HUES48 (cell line): Measurements from ENCODE around the gene STK32C.

Experiments used
- H3K27ac ChIP-seq: one replicate; pipeline ENCODE4 v1.7.0; 2013; ENCODE audit warnings: low read depth, low read length, inconsistent platforms
- H3K27me3 ChIP-seq: 2 replicates; pipeline ENCODE4 v1.6.1; 2013; ENCODE audit warnings: mild to moderate bottlenecking, low read length; ENCODE audit not compliant: control insufficient read depth, insufficient read depth
- H3K36me3 ChIP-seq: 2 replicates; pipeline ENCODE4 v1.6.1; 2013; ENCODE audit warnings: low read length; ENCODE audit not compliant: control insufficient read depth, insufficient read depth
- H3K4me1 ChIP-seq: 2 replicates; pipeline ENCODE4 v1.6.1; 2013; ENCODE audit warnings: mild to moderate bottlenecking, low read length; ENCODE audit not compliant: control insufficient read depth, insufficient read depth
- H3K4me3 ChIP-seq: 2 replicates; pipeline ENCODE4 v1.5.1; 2013; ENCODE audit warnings: mild to moderate bottlenecking, low read depth, low read length
- H3K9ac ChIP-seq: 2 replicates; pipeline ENCODE4 v1.6.1; 2013; ENCODE audit warnings: mild to moderate bottlenecking, low read depth, low read length, moderate library complexity
- H3K9me3 ChIP-seq: 2 replicates; pipeline ENCODE4 v1.6.1; 2013; ENCODE audit warnings: low read length; ENCODE audit not compliant: control insufficient read depth, insufficient read depth

STK32C gene

DNA sequence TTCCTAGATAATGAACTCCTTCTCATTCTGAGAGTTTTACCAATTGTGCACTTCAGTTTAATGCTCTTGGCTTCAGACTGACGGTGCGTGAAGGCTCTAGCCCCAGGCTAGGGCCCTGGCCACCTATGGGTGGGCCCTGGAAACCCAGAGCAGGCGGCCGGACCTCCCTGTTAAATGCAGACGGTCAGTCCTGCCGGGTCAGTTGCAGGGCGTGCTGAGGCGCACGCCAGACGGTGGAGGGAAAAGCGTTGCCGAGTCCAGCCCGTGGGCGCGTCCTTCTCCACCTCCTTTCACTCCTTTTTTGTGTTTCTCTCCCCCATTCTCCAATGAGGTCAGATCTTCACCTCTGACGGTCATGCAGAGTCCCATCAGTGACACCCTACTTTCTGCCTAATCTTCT lies 118.7 kb downstream of the STK32C start:
- H3K27me3 ChIP-seq: peaks cover 50% of the 10 kb centered on the region
- no peak overlapping the region for H3K9ac ChIP-seq
- no peaks in the 10 kb centered on the region for H3K9me3 ChIP-seq
- H3K4me3 ChIP-seq: no peak overlapping the region
- no peaks in the 10 kb centered on the region for H3K4me1 ChIP-seq
- no peak overlapping the region for H3K27ac ChIP-seq
- H3K36me3 ChIP-seq: 0 out of 2 replicates have a peak, but pooled peaks cover 7% of the 10 kb centered on the region

DNA sequence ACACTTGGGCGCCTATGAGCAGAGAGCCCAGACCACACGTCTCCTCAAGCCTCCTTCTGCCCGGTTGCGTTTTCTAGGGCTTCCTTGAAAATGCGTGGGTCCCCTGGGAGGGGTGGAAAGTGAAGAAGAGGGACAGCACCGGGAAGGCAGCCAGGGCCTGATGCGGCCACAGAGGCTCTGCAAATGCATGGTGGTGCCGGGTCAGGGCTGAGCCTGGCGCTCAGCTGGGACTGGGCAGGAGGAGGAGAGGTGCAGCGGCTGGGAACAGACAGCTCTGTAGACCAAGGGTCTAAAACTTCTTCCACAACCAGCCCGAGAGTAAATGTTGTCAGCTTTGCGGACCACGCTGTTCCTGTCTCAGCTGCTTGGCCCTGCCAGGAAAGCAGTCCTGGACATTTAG lies 119.4 kb downstream of the STK32C start:
- Histone ChIP-seq H3K27me3 (peaks cover 56% of the 10 kb centered on the region), H3K4me1 (no peaks in the 10 kb centered on the region), H3K27ac (no peak overlapping the region), H3K36me3 (0 out of 2 replicates have a peak, but pooled peaks cover 7% of the 10 kb centered on the region), H3K4me3 (peak overlapping the region; percentile 68; the same call in 1 of the 2 replicates), H3K9ac (no peak overlapping the region), H3K9me3 (no peaks in the 10 kb centered on the region)

DNA sequence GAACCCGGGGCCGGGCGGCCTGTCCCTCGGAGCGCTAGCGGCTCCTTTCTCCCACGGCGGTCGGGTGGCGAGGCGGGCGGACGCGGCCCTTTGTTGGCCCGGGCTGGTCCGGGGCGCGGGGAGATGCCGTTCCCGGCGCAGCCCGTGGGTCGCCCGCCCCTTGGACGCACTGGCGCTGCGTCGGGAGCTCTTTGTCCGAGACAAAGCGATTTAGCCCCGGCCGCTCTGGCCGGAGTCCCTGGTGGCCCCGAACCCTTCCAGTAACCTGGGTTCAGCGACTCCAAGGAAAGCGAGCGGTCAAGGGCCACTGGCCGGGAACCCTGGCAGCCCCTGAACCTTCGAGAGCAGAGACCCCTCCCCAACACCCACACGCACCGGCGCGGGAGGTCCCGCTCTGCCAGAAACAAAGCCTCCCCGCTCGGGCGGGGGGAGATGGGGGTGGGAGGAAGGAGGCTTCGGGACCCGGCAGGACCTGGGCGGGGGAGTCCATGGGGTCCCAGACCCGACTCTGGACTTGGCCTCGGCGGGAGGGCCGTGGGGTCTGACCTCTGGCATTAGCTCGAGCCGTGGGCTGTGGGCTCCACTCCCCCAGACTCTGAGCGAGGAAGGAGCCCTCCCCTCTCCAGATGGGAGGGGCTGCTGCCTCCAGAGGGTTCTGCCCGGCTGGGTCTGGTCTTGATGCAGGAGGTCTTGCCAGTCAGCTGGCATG lies 120.2 kb downstream of the STK32C start:
- Histone ChIP-seq H3K36me3 (0 out of 2 replicates have a peak, but pooled peaks cover 3% of the 10 kb centered on the region), H3K27ac (no peak overlapping the region), H3K4me1 (no peaks in the 10 kb centered on the region), H3K27me3 (peaks cover 61% of the 10 kb centered on the region), H3K9me3 (no peaks in the 10 kb centered on the region), H3K4me3 (peak overlapping the region; percentile 68), H3K9ac (no peak overlapping the region; the same call in 1 of the 2 replicates)

DNA sequence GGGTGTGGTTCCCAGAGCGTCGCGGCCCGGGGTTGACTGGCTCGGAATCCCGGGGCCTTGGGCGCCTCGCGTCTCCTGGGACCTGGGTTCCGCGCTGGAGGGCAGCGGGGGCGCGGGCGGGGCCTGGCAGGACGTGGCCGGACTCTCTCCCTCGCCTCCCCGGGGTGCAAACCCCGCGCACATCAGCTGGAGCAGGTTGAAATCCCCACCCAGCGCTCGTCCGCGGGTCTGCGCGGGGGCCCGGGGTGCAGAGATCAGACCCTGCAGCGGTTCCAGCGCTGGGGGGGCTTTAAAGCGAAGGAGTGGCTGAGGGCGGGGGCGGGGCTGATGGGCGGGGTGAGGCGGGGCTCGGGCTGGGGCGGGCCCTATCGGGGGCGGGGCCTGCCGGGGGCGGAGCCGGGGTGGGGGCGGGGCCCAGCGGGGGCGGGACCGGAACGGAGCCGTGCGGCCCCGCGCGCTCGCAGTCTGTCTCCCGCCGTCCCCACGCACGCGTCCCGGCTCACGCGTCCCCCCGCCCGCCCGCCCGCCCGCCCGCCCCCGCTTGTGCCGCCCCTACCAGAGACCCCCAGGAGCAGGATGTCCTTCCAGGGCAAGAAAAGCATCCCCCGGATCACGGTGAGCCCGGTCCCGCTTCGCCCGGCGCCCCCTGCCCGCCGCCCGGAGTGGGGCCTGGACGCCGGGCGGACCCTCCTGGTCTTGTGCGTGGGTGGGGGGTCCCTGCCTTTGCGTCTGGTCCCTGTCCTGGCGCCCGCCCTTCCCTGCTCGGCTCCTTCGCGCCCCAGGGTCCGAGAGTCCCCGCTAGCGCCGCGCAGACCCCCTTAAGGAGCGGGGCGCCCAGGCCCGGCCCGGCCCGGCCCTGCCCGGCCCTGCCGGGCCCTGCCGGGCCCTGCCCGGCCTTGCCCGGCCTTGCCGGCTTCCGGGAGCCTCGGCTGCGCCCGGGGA lies 121.0 kb downstream of the STK32C start, which contains the start of gene DPYSL4:
TSS of gene DPYSL4 (plus strand) at position 461 of the 942 bp plus-strand sequence. CDS start at position 577, 116 bp downstream.
- Histone ChIP-seq H3K9ac (no peak within 1 kb of the TSS; the same call in 1 of the 2 replicates), H3K27me3 (peaks cover 65% of the 10 kb centered on the region), H3K9me3 (no peaks in the 10 kb centered on the region), H3K4me3 (peak within 1 kb of the TSS; percentile 68), H3K4me1 (no peaks in the 10 kb centered on the region), H3K36me3 (0 out of 2 replicates have a peak, but pooled peaks cover 3% of the 10 kb centered on the region), H3K27ac (no peak within 1 kb of the TSS)

DNA sequence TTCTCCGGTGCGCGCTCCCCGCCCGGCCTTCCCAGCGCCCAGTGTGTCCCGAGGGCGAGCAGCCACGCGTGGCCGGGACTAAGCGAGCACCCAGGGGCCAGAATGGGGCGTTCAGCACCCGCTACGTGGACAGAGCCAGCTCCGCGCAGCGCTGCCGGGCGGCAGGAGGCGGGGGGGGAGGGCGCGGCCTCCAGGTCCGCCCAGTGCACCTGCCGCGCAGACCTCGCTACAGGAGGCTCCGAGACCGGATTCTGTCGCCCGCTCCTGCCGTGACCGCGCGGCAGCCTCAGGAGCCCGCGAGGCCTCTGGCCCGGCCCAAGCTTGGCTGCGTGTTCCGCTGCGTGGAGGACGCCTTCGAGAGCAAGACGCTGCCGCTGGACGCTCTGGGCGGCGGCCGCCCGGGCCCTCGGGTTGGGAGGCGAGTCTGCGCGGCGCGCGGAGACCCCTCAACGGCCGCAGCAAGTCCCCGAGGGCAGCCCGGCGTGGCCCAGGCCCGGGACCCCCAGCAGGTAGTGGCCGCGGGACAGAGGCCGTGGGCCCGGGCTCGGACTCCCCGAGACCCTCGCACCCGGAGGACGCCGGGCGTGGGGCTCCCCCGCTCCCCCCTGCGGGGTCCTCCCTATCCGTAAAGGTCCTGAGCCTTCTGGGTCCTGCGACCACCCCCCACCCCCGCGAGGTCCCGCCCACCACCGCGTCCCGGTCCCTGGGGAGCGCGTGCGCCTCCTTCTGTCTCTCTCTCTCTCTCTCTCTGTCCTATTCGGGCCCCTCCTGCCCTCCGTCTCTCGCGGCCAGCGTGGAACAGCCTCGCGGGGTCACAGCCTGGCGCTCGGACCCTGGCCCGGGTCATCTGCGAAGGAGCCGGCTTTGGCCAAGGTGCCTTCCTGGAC lies 121.9 kb downstream of the STK32C start:
- Histone ChIP-seq H3K9ac (no peak overlapping the region), H3K36me3 (0 out of 2 replicates have a peak, but pooled peaks cover 3% of the 10 kb centered on the region), H3K4me1 (no peaks in the 10 kb centered on the region), H3K4me3 (peak overlapping the region; percentile 55), H3K27ac (no peak overlapping the region), H3K27me3 (peaks cover 65% of the 10 kb centered on the region), H3K9me3 (no peaks in the 10 kb centered on the region)

- no peak overlapping the region for H3K9ac ChIP-seq
- no peaks in the 10 kb centered on the region for H3K36me3 ChIP-seq
- no peaks in the 10 kb centered on the region for H3K9me3 ChIP-seq
- H3K27me3 ChIP-seq: peaks cover 65% of the 10 kb centered on the region
- no peaks in the 10 kb centered on the region for H3K4me1 ChIP-seq
- no peak overlapping the region for H3K27ac ChIP-seq
- peak overlapping the region; percentile 55; the same call in 1 of the 2 replicates for H3K4me3 ChIP-seq
Observed at GRCh38 chr10:132184816-132185593, 122.7 kb downstream of the STK32C start.

DNA sequence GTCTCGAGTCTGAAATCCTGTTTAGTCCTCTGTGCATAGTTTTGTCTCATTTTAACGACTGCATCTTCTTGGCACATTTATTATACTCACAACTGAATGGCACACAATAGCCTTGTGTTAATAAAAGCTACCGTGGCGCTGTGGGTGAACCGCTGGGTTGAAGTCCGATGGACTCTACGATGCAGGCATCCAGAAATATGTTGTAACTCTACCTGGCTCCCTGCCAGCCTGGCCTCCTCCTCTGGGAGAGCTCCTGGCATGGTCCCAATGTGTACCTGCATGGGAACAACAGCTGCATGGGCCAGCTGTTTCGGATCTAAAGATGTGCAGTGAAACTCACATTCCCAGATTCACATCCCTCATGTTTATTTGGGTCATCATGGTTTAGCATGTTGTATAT lies 124.7 kb downstream of the STK32C start:
- no peak overlapping the region for H3K4me3 ChIP-seq
- no peaks in the 10 kb centered on the region for H3K4me1 ChIP-seq
- no peaks in the 10 kb centered on the region for H3K9me3 ChIP-seq
- no peak overlapping the region for H3K9ac ChIP-seq
- no peak overlapping the region for H3K27ac ChIP-seq
- H3K27me3 ChIP-seq: peaks cover 52% of the 10 kb centered on the region
- H3K36me3 ChIP-seq: no peaks in the 10 kb centered on the region

DNA sequence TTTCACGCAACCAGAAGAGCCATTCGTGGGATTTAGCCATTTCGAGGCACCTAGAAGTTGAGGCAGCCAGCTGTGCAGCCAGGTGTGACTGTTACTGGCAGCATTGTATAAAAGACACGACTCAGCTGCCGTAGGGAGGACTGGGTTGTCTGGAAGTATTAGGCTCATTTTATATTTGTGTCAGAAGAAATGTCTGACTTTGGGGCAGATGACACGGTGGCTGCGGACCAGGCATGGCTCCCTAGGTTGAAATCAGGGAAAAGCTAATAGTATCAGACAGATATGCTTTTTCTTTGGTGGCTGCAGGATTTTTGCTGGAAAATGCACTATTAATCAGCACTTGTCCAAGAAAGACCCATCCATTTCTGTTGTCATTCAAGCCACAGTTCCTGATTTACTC lies 125.2 kb downstream of the STK32C start:
- no peak overlapping the region for H3K4me3 ChIP-seq
- H3K9ac ChIP-seq: no peak overlapping the region
- H3K36me3 ChIP-seq: no peaks in the 10 kb centered on the region
- no peaks in the 10 kb centered on the region for H3K4me1 ChIP-seq
- no peaks in the 10 kb centered on the region for H3K9me3 ChIP-seq
- peaks cover 47% of the 10 kb centered on the region for H3K27me3 ChIP-seq
- H3K27ac ChIP-seq: no peak overlapping the region

DNA sequence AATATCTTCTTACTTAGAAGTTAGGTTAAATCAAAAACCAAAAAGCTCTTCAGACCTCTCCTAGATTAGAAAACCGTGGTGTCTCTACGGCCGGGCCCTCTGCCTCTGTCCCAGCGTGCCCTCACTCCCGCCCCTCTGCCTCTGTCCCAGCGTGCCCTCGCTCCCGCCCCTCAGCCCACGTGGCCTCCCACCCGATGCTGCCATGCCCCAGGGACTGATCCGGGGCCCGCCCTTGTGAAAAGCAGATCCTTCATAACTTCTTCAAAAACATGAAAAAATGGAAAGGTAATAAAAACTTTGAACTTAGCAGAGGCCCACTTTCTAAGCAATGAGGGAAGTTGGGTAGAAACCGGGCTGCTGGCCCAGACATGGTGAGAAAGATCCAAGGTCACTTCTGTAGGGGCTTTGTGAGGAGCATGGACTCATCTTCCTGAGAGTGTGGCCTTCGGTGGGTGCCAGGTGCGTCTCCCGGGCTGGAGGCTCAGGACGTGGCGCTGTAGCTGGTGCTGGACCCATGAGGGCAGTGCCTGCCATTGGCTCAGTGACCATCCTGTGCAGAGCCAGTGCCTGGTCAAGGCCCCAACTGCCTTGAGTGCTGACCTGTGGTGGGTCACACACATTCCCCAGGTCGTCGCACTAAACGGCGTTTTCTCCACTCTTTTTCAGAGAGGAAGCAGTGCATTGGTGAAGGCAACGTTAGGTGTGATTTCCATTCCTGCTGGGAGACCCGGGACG lies 125.9 kb downstream of the STK32C start:
- Histone ChIP-seq H3K9me3 (no peaks in the 10 kb centered on the region), H3K4me3 (no peak overlapping the region), H3K9ac (no peak overlapping the region), H3K4me1 (no peaks in the 10 kb centered on the region), H3K36me3 (no peaks in the 10 kb centered on the region), H3K27ac (no peak overlapping the region), H3K27me3 (peaks cover 44% of the 10 kb centered on the region)
